NB4 (cell line): Measurements from ENCODE around the gene ANKRD9.
A peak's percentile ranks its signal among the peaks of the same experiment; 100 is the strongest.

Experiments
- DNase-seq: peaks from one replicate; pipeline ENCODE4 v3.0.0; 2010; ENCODE audit warnings: low read depth
- H3K4me3 ChIP-seq: one replicate; pipeline ENCODE4 v1.5.1; 2011; ENCODE audit warnings: mild to moderate bottlenecking, low read depth, low read length, moderate library complexity
- MYC ChIP-seq: IDR thresholded peaks from 2 replicates; pipeline ENCODE4 v1.6.1; 2011; ENCODE audit warnings: low read depth, low read length
- POLR2A ChIP-seq: IDR thresholded peaks from 2 replicates; pipeline ENCODE4 v1.6.1; 2011; ENCODE audit warnings: mild to moderate bottlenecking; ENCODE audit not compliant: insufficient read length; ENCODE audit errors: extremely low read depth
- TF ChIP-seq, protein P1 (sequence below): IDR thresholded peaks from 2 replicates; pipeline ENCODE4 v1.6.1; 2011; ENCODE audit warnings: low read depth, low read length
- TF ChIP-seq, protein P2 (sequence below): IDR thresholded peaks from one replicate; pipeline ENCODE4 v1.5.1; 2012; ENCODE audit warnings: low read depth, low read length

ANKRD9 gene

DNA sequence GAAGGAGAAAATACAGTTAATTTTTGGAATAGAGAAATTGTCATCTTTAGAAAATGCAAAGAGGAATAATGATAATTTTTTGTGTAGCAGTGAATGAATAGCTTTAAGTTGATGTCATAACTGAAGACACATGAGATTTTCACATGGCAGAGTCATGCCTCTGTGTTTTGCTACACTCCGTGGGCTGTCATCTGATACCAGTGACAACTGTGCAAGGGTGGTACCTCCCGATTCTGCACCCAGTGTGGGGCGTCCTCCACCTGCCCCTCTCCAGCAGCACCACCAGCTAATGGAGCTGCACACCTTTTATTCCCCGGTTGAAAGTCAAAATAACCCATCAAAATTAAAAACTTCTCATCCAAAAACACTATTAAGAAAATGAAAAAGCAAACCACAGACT is 47.2 kb downstream of the ANKRD9 start:
- TF ChIP-seq POLR2A (no peak), MYC (no peak)
- TF ChIP-seq, protein P1, sequence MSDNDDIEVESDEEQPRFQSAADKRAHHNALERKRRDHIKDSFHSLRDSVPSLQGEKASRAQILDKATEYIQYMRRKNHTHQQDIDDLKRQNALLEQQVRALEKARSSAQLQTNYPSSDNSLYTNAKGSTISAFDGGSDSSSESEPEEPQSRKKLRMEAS, result no peak
- TF ChIP-seq, protein P2, sequence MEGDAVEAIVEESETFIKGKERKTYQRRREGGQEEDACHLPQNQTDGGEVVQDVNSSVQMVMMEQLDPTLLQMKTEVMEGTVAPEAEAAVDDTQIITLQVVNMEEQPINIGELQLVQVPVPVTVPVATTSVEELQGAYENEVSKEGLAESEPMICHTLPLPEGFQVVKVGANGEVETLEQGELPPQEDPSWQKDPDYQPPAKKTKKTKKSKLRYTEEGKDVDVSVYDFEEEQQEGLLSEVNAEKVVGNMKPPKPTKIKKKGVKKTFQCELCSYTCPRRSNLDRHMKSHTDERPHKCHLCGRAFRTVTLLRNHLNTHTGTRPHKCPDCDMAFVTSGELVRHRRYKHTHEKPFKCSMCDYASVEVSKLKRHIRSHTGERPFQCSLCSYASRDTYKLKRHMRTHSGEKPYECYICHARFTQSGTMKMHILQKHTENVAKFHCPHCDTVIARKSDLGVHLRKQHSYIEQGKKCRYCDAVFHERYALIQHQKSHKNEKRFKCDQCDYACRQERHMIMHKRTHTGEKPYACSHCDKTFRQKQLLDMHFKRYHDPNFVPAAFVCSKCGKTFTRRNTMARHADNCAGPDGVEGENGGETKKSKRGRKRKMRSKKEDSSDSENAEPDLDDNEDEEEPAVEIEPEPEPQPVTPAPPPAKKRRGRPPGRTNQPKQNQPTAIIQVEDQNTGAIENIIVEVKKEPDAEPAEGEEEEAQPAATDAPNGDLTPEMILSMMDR, result no peak
- no peak overlapping the region for H3K4me3 ChIP-seq
- no peak for DNase-seq

DNA sequence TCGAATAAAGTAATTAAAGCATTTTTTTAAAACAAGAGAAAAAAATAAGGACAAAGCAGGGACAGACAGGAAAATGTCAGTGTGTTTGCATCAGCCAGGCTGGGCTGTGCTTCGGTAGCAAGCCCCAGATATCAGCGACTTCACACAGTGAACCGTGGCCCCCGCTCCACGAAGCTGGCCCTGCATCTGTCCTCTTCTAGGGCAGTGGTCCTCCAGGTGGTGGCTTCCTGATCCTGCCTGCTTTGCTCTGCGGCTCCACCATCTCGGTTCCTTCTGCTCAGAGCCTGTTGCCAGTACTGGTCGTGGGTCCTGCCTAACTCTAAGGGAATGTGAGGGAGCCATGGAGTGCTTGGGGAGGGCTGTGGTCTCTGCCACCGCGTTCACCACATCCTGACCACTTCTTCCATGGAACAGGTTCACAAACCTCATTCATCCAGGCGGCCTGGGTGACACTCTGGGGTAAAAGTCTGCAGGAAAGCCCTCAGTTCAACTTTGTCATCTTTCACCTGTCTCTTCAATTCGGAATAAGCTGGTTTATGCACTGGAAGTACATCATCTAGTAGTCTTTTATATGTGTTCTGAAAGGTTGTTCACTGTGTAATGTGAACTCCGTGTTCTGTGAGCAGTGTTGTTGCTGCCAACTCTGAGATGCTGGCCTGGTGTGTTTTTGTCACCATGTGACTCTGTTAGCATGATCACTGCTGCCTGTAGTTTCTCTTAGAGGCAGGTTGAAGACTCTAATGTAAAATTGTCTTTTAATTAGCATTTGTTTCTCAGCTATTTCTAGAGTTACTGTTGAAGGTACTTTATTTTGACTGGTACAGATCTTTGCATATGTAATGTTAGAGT is 47.9 kb downstream of the ANKRD9 start:
- TF ChIP-seq, protein P1, result no peak
- TF ChIP-seq MYC (no peak), POLR2A (no peak)
- TF ChIP-seq, protein P2, result no peak
- no peak overlapping the region for H3K4me3 ChIP-seq
- peak; percentile 25 for DNase-seq

DNA sequence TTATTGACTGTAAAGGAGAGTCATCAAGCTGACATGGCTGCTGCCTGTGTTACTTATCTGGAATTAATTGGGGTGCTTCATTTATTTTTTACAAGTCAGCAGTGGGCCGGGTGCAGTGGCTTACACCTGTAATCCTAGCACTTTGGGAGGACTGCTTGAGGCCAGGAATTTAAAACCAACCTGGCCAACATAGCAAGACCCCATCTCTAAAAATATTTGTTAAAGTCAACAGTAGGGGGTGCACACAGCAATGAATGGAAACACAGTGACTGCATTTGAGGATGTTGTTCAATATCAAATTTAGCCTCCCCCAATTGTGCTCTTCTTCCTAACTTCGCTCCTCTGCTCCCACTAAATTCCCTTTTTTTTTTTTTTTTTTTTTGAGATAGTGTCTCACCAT is 52.1 kb downstream of the ANKRD9 start:
- H3K4me3 ChIP-seq, result no peak overlapping the region
- TF ChIP-seq MYC (no peak), POLR2A (no peak)
- TF ChIP-seq, protein P2, result no peak
- TF ChIP-seq, protein P1, result no peak
- DNase-seq, result no peak

DNA sequence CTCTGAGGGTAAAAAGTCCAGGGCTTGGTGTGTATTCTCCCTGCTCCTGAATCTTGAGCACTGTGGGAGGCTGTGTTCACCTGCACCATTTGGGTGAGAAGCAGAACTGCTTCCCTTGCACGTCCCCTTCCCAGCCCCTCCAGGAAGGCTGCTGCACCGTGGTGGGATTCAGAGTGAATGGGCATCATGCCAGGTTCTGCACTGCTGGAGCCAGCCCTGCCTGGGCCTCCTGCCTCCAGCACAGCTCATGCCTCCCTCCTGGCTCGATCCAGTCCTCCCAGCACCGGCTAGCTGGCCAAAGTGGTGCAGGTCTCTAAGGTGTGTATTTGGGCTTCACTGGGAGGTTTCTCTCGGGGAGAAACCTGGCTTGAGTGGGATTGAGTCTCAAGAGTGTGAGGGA is 54.9 kb downstream of the ANKRD9 start:
- TF ChIP-seq, protein P1, result no peak
- TF ChIP-seq, protein P2, result no peak
- TF ChIP-seq MYC (no peak), POLR2A (no peak)
- H3K4me3 ChIP-seq, result no peak overlapping the region
- DNase-seq, result no peak

DNA sequence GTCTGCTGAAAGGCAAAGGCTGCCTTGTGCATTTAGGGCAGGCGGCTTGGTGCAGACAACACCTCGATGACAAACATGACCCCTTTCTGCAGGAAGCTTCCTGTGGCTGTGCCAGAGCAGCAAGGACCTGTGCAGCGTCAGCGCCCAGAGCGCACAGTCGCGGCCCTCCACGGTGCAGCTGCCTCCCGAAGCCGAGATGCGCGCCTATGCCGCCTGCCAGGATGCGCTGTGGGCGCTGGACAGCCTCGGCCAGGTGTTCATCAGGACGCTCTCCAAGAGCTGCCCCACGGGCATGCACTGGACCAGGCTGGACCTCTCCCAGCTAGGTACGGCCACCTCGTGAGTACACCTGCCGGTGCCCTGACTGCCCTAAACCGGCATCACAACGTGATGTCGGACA is 57.3 kb downstream of the ANKRD9 start:
- TF ChIP-seq, protein P1, result no peak
- no peak for TF ChIP-seq MYC
- TF ChIP-seq, protein P2, result no peak
- no peak for TF ChIP-seq POLR2A
- no peak overlapping the region for H3K4me3 ChIP-seq
- DNase-seq, result no peak
